SK-N-SH treated with all-trans-retinoic acid at 6 μM for 48 hours (cell line): ENCODE measurements around the gene CYP11A1.

Experiments used
- ATAC-seq: fragments of 200-7000 bp; cut with Tn5 transposase; 3 replicates; pipeline ENCODE4 v1.9.1; 2020; ENCODE audit warnings: mild to moderate bottlenecking, moderate library complexity
- ARNTL ChIP-seq: fragments of 450-650 bp; formaldehyde crosslinking; IDR thresholded peaks from 2 replicates; pipeline ENCODE4 v1.5.0; 2020; ENCODE audit warnings: low read depth, mild to moderate bottlenecking, moderate library complexity, borderline replicate concordance
- BACH2 ChIP-seq: fragments of 250-450 bp; sonication (Bioruptor Pico); IDR thresholded peaks from 2 replicates; pipeline ENCODE4 v1.9.0; 2021; ENCODE audit warnings: mild to moderate bottlenecking, borderline replicate concordance
- CSDC2 ChIP-seq: fragments of 250-450 bp; sonication (Bioruptor Pico); IDR thresholded peaks from 2 replicates; pipeline ENCODE4 v1.5.0; 2020; ENCODE audit warnings: mild to moderate bottlenecking, moderate library complexity
- ESRRG ChIP-seq: fragments of 250-450 bp; sonication (Bioruptor Pico); IDR thresholded peaks from 2 replicates; pipeline ENCODE4 v1.6.1; 2021; ENCODE audit warnings: mild to moderate bottlenecking
- GLIS3 ChIP-seq: fragments of 250-450 bp; sonication (Bioruptor Pico); IDR thresholded peaks from 2 replicates; pipeline ENCODE4 v1.5.0; 2020; ENCODE audit warnings: mild to moderate bottlenecking, moderate library complexity
- ISL1 ChIP-seq: fragments of 250-450 bp; sonication (Bioruptor Pico); IDR thresholded peaks from 2 replicates; pipeline ENCODE4 v2.1.2; 2022; ENCODE audit warnings: mild to moderate bottlenecking, moderate library complexity
- OSR1 ChIP-seq: fragments of 250-450 bp; sonication (Bioruptor Pico); IDR thresholded peaks from 2 replicates; pipeline ENCODE4 v1.8.0; 2022; ENCODE audit warnings: moderate library complexity, mild to moderate bottlenecking, inconsistent platforms
- PPARA ChIP-seq: fragments of 250-450 bp; sonication (Bioruptor Pico); IDR thresholded peaks from 2 replicates; pipeline ENCODE4 v1.5.0; 2020; ENCODE audit warnings: mild to moderate bottlenecking, borderline replicate concordance
- RARB ChIP-seq: fragments of 250-450 bp; sonication (Bioruptor Pico); IDR thresholded peaks from 2 replicates; pipeline ENCODE4 v1.8.0; 2021; ENCODE audit warnings: mild to moderate bottlenecking, moderate library complexity
- SNAI2 ChIP-seq: fragments of 250-450 bp; sonication (Bioruptor Pico); IDR thresholded peaks from 2 replicates; pipeline ENCODE4 v1.5.0; 2020; ENCODE audit warnings: mild to moderate bottlenecking, moderate library complexity
- TCF4 ChIP-seq: fragments of 250-450 bp; sonication (Bioruptor Pico); IDR thresholded peaks from 2 replicates; pipeline ENCODE4 v1.8.0; 2021; ENCODE audit warnings: mild to moderate bottlenecking, moderate library complexity, borderline replicate concordance
- TOX ChIP-seq: fragments of 250-450 bp; sonication (Bioruptor Pico); IDR thresholded peaks from 2 replicates; pipeline ENCODE4 v1.8.0; 2021; ENCODE audit warnings: mild to moderate bottlenecking, moderate library complexity, borderline replicate concordance
- ZC3H10 ChIP-seq: fragments of 250-450 bp; sonication (Bioruptor Pico); IDR thresholded peaks from 2 replicates; pipeline ENCODE4 v1.5.1; 2021; ENCODE audit warnings: mild to moderate bottlenecking, moderate library complexity
- ZFP3 ChIP-seq: fragments of 250-450 bp; sonication (Bioruptor Pico); IDR thresholded peaks from 2 replicates; pipeline ENCODE4 v1.5.0; 2020; ENCODE audit warnings: mild to moderate bottlenecking, moderate library complexity
- ZFP30 ChIP-seq: fragments of 450-650 bp; formaldehyde crosslinking; IDR thresholded peaks from 2 replicates; pipeline ENCODE4 v1.5.0; 2022; ENCODE audit warnings: mild to moderate bottlenecking, moderate library complexity
- ZNF565 ChIP-seq: fragments of 450-650 bp; formaldehyde crosslinking; conservative IDR thresholded peaks from 2 replicates; pipeline ENCODE4 v1.5.0; 2020; ENCODE audit warnings: low read depth, mild to moderate bottlenecking, moderate library complexity
- ZNF70 ChIP-seq: fragments of 450-650 bp; formaldehyde crosslinking; IDR thresholded peaks from 2 replicates; pipeline ENCODE4 v1.5.0; 2020; ENCODE audit warnings: mild to moderate bottlenecking, moderate library complexity
- ZNF8 ChIP-seq: fragments of 450-650 bp; formaldehyde crosslinking; IDR thresholded peaks from 2 replicates; pipeline ENCODE4 v1.5.0; 2020; ENCODE audit warnings: mild to moderate bottlenecking, moderate library complexity
- TF ChIP-seq, protein P1 (sequence below): fragments of 250-450 bp; sonication (Bioruptor Pico); IDR thresholded peaks from 2 replicates; pipeline ENCODE4 v1.5.1; 2021; ENCODE audit warnings: mild to moderate bottlenecking, moderate library complexity
- TF ChIP-seq, protein P2 (sequence below): fragments of 250-450 bp; sonication (Bioruptor Pico); IDR thresholded peaks from 2 replicates; pipeline ENCODE4 v1.5.0; 2020; ENCODE audit warnings: mild to moderate bottlenecking, moderate library complexity
- TF ChIP-seq, protein P3 (sequence below): fragments of 250-450 bp; sonication (Bioruptor Pico); IDR thresholded peaks from 2 replicates; pipeline ENCODE4 v1.8.0; 2021; ENCODE audit warnings: low read depth, mild to moderate bottlenecking, moderate library complexity, borderline replicate concordance
- TF ChIP-seq, protein P4 (sequence below): fragments of 250-450 bp; sonication (Bioruptor Pico); IDR thresholded peaks from 2 replicates; pipeline ENCODE4 v1.5.1; 2020; ENCODE audit warnings: low read depth, mild to moderate bottlenecking, moderate library complexity

The CYP11A1 gene

DNA sequence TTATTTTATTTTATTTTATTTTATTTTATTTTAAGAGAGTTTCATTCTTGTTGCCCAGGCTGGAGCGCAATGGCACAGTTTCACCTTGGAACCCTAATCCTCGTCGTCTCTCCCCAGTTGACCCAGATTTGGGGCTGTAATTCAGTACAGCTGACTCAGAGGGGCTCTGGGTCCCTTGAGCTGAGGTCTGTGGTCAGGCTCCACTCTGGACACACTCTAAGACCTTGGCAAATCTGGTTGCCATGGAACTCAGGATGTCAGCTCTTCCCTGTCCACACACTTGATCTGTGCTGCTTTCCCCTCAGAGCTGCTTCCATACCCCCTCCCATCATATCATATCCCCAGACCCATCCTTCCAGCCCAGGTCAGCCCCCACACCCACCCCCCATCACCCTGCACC, 675 bp upstream of the CYP11A1 start:
- no peak for TF ChIP-seq GLIS3
- TF ChIP-seq ISL1 (CRISPR knock-in tag) = no peak
- TF ChIP-seq ZNF565 (CRISPR knock-in tag) = no peak
- no peak for TF ChIP-seq TOX (CRISPR knock-in tag)
- TF ChIP-seq ZNF8 (CRISPR knock-in tag) = no peak
- no peak for TF ChIP-seq CSDC2 (CRISPR knock-in tag)
- TF ChIP-seq, protein P1, sequence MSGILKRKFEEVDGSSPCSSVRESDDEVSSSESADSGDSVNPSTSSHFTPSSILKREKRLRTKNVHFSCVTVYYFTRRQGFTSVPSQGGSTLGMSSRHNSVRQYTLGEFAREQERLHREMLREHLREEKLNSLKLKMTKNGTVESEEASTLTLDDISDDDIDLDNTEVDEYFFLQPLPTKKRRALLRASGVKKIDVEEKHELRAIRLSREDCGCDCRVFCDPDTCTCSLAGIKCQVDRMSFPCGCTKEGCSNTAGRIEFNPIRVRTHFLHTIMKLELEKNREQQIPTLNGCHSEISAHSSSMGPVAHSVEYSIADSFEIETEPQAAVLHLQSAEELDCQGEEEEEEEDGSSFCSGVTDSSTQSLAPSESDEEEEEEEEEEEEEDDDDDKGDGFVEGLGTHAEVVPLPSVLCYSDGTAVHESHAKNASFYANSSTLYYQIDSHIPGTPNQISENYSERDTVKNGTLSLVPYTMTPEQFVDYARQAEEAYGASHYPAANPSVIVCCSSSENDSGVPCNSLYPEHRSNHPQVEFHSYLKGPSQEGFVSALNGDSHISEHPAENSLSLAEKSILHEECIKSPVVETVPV = no peak
- no peak for TF ChIP-seq PPARA (CRISPR knock-in tag)
- no peak for TF ChIP-seq BACH2 (CRISPR knock-in tag)
- TF ChIP-seq ESRRG (CRISPR knock-in tag) = no peak
- TF ChIP-seq, protein P2, sequence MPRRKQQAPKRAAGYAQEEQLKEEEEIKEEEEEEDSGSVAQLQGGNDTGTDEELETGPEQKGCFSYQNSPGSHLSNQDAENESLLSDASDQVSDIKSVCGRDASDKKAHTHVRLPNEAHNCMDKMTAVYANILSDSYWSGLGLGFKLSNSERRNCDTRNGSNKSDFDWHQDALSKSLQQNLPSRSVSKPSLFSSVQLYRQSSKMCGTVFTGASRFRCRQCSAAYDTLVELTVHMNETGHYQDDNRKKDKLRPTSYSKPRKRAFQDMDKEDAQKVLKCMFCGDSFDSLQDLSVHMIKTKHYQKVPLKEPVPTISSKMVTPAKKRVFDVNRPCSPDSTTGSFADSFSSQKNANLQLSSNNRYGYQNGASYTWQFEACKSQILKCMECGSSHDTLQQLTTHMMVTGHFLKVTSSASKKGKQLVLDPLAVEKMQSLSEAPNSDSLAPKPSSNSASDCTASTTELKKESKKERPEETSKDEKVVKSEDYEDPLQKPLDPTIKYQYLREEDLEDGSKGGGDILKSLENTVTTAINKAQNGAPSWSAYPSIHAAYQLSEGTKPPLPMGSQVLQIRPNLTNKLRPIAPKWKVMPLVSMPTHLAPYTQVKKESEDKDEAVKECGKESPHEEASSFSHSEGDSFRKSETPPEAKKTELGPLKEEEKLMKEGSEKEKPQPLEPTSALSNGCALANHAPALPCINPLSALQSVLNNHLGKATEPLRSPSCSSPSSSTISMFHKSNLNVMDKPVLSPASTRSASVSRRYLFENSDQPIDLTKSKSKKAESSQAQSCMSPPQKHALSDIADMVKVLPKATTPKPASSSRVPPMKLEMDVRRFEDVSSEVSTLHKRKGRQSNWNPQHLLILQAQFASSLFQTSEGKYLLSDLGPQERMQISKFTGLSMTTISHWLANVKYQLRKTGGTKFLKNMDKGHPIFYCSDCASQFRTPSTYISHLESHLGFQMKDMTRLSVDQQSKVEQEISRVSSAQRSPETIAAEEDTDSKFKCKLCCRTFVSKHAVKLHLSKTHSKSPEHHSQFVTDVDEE (CRISPR knock-in tag) = no peak
- no peak for TF ChIP-seq ZFP3 (CRISPR knock-in tag)
- TF ChIP-seq TCF4 = no peak
- TF ChIP-seq RARB = no peak
- no peak for TF ChIP-seq ARNTL
- no peak for TF ChIP-seq ZC3H10
- TF ChIP-seq OSR1 (CRISPR knock-in tag) = no peak
- TF ChIP-seq, all 23 proteins: peak for 0
- no peak for ATAC-seq

DNA sequence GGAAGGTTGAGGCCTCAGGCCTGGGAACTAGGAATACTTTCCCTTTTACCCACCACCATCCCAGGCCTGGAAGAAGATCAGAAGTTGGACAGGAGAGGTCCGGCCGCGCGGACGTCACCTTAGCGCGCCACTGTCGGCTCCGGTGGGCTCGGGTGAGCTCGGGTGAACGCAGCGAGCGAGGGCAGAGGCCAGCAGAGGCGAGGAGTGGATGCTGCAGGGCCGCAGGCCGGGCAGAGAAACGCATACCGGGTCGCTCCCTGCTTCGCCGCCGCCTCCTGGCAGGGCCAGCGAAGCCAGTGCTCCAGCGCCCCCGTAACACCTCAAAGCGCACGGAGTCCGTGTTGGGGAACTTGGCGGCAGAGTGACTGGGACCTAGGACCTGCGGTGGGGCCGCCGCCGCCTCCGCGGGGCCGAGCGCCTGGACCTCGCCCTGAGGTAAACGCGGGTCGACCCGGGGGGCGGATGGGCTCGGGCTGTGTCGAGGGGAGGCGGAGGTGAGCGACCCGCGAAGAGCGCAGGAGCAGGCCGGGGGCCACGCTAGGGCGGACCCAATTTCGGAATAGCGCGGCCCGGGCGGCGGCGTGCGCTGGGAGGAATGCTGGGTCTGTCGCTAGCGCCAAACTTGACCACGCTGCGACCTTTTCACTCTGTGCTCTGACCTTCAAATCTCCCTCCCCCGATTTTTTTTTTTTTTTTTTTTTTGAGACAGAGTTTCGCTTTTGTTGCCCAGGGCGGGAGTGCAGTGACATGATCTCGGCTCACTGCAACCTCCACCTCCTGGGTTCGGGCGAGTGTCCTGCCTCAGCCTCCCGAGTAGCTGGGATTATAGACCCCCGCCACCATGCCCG, 1.6 kb downstream of the CYP11A1 start:
- ATAC-seq = no peak
- TF ChIP-seq, protein P1 = no peak
- TF ChIP-seq ZNF8 (CRISPR knock-in tag) (no peak), CSDC2 (CRISPR knock-in tag) (no peak), ZFP30 (no peak), GLIS3 (no peak), TCF4 (no peak), ZNF70 (CRISPR knock-in tag) (no peak), PPARA (CRISPR knock-in tag) (no peak), ISL1 (CRISPR knock-in tag) (no peak), TOX (CRISPR knock-in tag) (no peak), OSR1 (CRISPR knock-in tag) (no peak), RARB (no peak), ARNTL (no peak), ZFP3 (CRISPR knock-in tag) (no peak), SNAI2 (CRISPR knock-in tag) (no peak)
- TF ChIP-seq, protein P3, sequence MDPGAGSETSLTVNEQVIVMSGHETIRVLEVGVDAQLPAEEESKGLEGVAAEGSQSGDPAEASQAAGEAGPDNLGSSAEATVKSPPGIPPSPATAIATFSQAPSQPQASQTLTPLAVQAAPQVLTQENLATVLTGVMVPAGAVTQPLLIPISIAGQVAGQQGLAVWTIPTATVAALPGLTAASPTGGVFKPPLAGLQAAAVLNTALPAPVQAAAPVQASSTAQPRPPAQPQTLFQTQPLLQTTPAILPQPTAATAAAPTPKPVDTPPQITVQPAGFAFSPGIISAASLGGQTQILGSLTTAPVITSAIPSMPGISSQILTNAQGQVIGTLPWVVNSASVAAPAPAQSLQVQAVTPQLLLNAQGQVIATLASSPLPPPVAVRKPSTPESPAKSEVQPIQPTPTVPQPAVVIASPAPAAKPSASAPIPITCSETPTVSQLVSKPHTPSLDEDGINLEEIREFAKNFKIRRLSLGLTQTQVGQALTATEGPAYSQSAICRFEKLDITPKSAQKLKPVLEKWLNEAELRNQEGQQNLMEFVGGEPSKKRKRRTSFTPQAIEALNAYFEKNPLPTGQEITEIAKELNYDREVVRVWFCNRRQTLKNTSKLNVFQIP (CRISPR knock-in tag) = no peak
- TF ChIP-seq, protein P4, sequence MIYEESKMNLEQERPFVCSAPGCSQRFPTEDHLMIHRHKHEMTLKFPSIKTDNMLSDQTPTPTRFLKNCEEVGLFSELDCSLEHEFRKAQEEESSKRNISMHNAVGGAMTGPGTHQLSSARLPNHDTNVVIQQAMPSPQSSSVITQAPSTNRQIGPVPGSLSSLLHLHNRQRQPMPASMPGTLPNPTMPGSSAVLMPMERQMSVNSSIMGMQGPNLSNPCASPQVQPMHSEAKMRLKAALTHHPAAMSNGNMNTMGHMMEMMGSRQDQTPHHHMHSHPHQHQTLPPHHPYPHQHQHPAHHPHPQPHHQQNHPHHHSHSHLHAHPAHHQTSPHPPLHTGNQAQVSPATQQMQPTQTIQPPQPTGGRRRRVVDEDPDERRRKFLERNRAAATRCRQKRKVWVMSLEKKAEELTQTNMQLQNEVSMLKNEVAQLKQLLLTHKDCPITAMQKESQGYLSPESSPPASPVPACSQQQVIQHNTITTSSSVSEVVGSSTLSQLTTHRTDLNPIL = no peak
